Endothelial cell of umbilical vein (primary cell): ENCODE results near the gene MICAL3. TPM values are rescaled to one million over a fixed set of nuclear protein-coding genes. Genes with fewer than 3 reads are reported as not detected.

ENCODE experiments used
- BruUV-seq: library from RNA; stranded (reverse); fragments of 400-500 nt; replicated peaks from 2 replicates; lab custom pipeline; 2021; lab: Mats Ljungman, UMichigan
- CTCF ChIA-PET: fragments of 300-600, 350-600 bp; sonication (Branson Sonifier 250); formaldehyde crosslinking; loops from one replicate; lab custom pipeline; 2021; ENCODE audit warnings: antibody characterized with exemption, inconsistent platforms; lab: Charles Lee
- POLR2A ChIA-PET: fragments of 300-600, 350-600 bp; sonication (Branson Sonifier 250); formaldehyde crosslinking; loops from one replicate; lab custom pipeline; 2021; ENCODE audit warnings: antibody characterized with exemption, inconsistent platforms; lab: Charles Lee
- DNase-seq: peaks from one replicate; pipeline ENCODE4 v3.0.0-alpha.2; 2011; ENCODE audit warnings: low read depth, low spot score
- FAIRE-seq: peaks from 2 replicates; lab custom pipeline; 2011; peaks lifted over from hg19 to GRCh38; lab: Jason Lieb, UNC
- H2AFZ ChIP-seq: 2 replicates; pipeline ENCODE4 v1.6.0; 2012; ENCODE audit warnings: low read depth, low read length, control low read depth, inconsistent platforms
- H3K27ac ChIP-seq: 2 replicates; pipeline ENCODE4 v1.5.1; 2011; ENCODE audit warnings: low read depth, mild to moderate bottlenecking, control low read depth, low read length, moderate library complexity; ENCODE audit not compliant: insufficient read depth
- H3K27me3 ChIP-seq, 2 experiments: 2 replicates each; pipeline versions ENCODE4 v1.6.0 to v1.6.1; 2011; ENCODE audit warnings: low read length in 2 of 2, mixed read lengths in 1 of 2; ENCODE audit not compliant: control insufficient read depth in 2 of 2, insufficient read depth in 2 of 2
- H3K36me3 ChIP-seq, 2 experiments: 2 replicates in 1 of 2; 3 replicates in 1 of 2; pipeline ENCODE4 v1.5.1; 2011; ENCODE audit warnings: low read length in 2 of 2, mild to moderate bottlenecking in 1 of 2, moderate library complexity in 1 of 2; ENCODE audit not compliant: control insufficient read depth in 2 of 2, insufficient read depth in 2 of 2; ENCODE audit errors: extremely low read depth in 1 of 2
- H3K4me1 ChIP-seq: 3 replicates; pipeline ENCODE4 v1.5.1; 2011; ENCODE audit warnings: mild to moderate bottlenecking, low read length; ENCODE audit not compliant: control insufficient read depth, insufficient read depth; ENCODE audit errors: extremely low read depth
- H3K4me2 ChIP-seq: 2 replicates; pipeline ENCODE4 v1.6.1; 2011; ENCODE audit warnings: low read length, control low read depth, mixed read lengths; ENCODE audit not compliant: insufficient read depth
- H3K4me3 ChIP-seq, 3 experiments: fragments of 200-600 bp in 1 of 3; sonication (generic), shearing (Covaris generic) in 1 of 3; replicated peaks in 1 of 3; 2 replicates each; pipeline ENCODE4 v1.5.1; 2011 to 2016; ENCODE audit warnings: control low read depth in 3 of 3, low read length in 3 of 3, mild to moderate bottlenecking in 2 of 3, inconsistent platforms in 1 of 3, low read depth in 1 of 3, moderate library complexity in 1 of 3; ENCODE audit not compliant: insufficient read depth in 1 of 3
- H3K79me2 ChIP-seq: 2 replicates; pipeline ENCODE4 v1.6.0; 2012; ENCODE audit warnings: low read length, inconsistent platforms; ENCODE audit not compliant: control insufficient read depth, insufficient read depth
- H3K9ac ChIP-seq: replicated peaks from 2 replicates; pipeline ENCODE3; 2011; ENCODE audit warnings: low read length, control low read depth; ENCODE audit not compliant: insufficient read depth; ENCODE audit errors: extremely low read depth
- H3K9me1 ChIP-seq: replicated peaks from 3 replicates; pipeline ENCODE4 v1.6.0; 2011; ENCODE audit warnings: mild to moderate bottlenecking, low read length; ENCODE audit not compliant: control insufficient read depth, insufficient read depth; ENCODE audit errors: extremely low read depth
- H3K9me3 ChIP-seq: replicated peaks from 2 replicates; pipeline ENCODE4 v1.5.1; 2012; ENCODE audit warnings: low read length, inconsistent platforms; ENCODE audit not compliant: control insufficient read depth, insufficient read depth
- H4K20me1 ChIP-seq: replicated peaks from 2 replicates; pipeline ENCODE3; 2011; ENCODE audit warnings: mild to moderate bottlenecking, low read length; ENCODE audit not compliant: control insufficient read depth, insufficient read depth; ENCODE audit errors: extremely low read depth
- EZH2 ChIP-seq: IDR thresholded peaks from 2 replicates; pipeline ENCODE4 v1.6.1; 2012; ENCODE audit warnings: borderline replicate concordance, low read depth, mild to moderate bottlenecking, moderate library complexity, low read length, inconsistent platforms; ENCODE audit not compliant: severe bottlenecking
- FOS ChIP-seq: IDR thresholded peaks from 2 replicates; pipeline ENCODE4 v1.6.1; 2011; ENCODE audit warnings: mild to moderate bottlenecking, low read length, moderate library complexity, borderline replicate concordance; ENCODE audit not compliant: insufficient read depth
- GATA2 ChIP-seq: IDR thresholded peaks from 2 replicates; pipeline ENCODE4 v1.7.0; 2011; ENCODE audit warnings: low read depth, mild to moderate bottlenecking, moderate library complexity, mixed read lengths, low read length; ENCODE audit not compliant: insufficient read length, insufficient read depth
- JUN ChIP-seq: IDR thresholded peaks from 2 replicates; pipeline ENCODE4 v1.6.1; 2011; ENCODE audit warnings: borderline replicate concordance, low read depth; ENCODE audit not compliant: insufficient read length, insufficient read depth
- MYC ChIP-seq: IDR thresholded peaks from one replicate; pipeline ENCODE4 v1.6.1; 2011; ENCODE audit warnings: mild to moderate bottlenecking, low read depth, low read length
- POLR2A ChIP-seq: IDR thresholded peaks from 2 replicates; pipeline ENCODE4 v1.6.1; 2012; ENCODE audit warnings: low read depth, mild to moderate bottlenecking, control low read depth, low read length
- POLR2AphosphoS5 ChIP-seq: IDR thresholded peaks from 2 replicates; pipeline ENCODE4 v1.6.1; 2012; ENCODE audit warnings: low read depth, mild to moderate bottlenecking, control low read depth, low read length, moderate library complexity; ENCODE audit not compliant: insufficient read depth
- dilution Hi-C: fragments of 300-500 bp; cut with MboI; formaldehyde crosslinking; loops from one replicate; pipeline ENCODE4 v1.15.0; 2019; ENCODE audit warnings: low sequenced_read_pairs; ENCODE audit not compliant: extremely low pct_ligation_motif_present
- intact Hi-C: fragments of 100-400 bp; cut with micrococcal nuclease; formaldehyde crosslinking; loops from one replicate; pipeline ENCODE4 v1.10.0; 2022
- polyA plus RNA-seq, 4 experiments: library from polyadenylated mRNA; depleted of rRNA in 3 of 4; stranded (reverse) in 3 of 4; unstranded in 1 of 4; fragments of >200 nt; gene quantifications; 2 replicates each; pipeline versions ENCODE4 v1.2.1 to v1.2.3, GENCODE V29; 2011 to 2012; ENCODE audit warnings: missing spikeins in 1 of 4
- total RNA-seq: library from RNA; stranded (reverse); gene quantifications from 2 replicates; pipeline ENCODE4 v1.2.3, GENCODE V29; 2021
- TF ChIP-seq, protein P1 (sequence below), 2 donors: IDR thresholded peaks; 1 replicate in 1 of 2; 2 replicates in 1 of 2; pipeline ENCODE4 v1.5.1; 2011; ENCODE audit warnings: low read length in 2 of 2, mild to moderate bottlenecking in 2 of 2, moderate library complexity in 2 of 2, control low read depth in 1 of 2, inconsistent platforms in 1 of 2, low read depth in 1 of 2; ENCODE audit not compliant: insufficient read depth in 1 of 2; ENCODE audit errors: extremely low read depth in 1 of 2
- TF ChIP-seq, protein P2 (sequence below): IDR thresholded peaks from 2 replicates; pipeline ENCODE4 v1.6.1; 2011; ENCODE audit not compliant: insufficient read depth, insufficient read length

Gene MICAL3
- total and polyA plus RNA-seq, 2 donors (not counting 3 experiments of a cell fraction or from before 2014, with no cell fraction given) = 14.5 to 63.7 TPM

DNA sequence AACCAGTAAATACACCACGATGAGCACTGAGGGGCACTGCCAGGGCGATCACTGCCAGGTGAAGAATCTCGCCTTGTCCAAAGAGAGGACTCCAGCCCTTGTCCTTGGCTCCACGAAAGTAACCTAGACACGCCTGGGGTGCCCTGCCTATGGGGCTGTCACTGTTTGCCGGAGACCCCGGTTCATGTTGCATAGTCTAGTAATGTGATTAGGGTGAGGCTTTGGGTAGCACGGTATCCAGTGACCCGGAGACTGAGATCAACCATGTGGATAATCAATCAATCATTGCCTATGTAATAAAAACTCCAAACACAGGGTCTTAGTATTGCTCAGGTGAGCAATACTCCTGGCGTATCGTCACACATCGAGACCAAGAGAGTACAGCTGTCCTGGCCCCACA, 190.9 kb downstream of the MICAL3 start:
- H3K79me2 ChIP-seq = no peaks in the 10 kb centered on the region

More for the DNA sequence above, 190.9 kb downstream of the MICAL3 start:
- no peak for FAIRE-seq
- dilution Hi-C loops = no loop called here
- ChIA-PET CTCF (interaction anchor here (0.9 to 9.4 kb wide), 2 partner anchors 243 to 275 kb away, joined by 3 to 385 read pairs; partner anchors contain the start of gene PEX26), POLR2A (no interaction called here)
- no peaks in the 10 kb centered on the region for H3K9me1 ChIP-seq
- H3K9me3 ChIP-seq = no peaks in the 10 kb centered on the region
- no peaks in the 10 kb centered on the region for H3K27me3 ChIP-seq
- H4K20me1 ChIP-seq = no peaks in the 10 kb centered on the region
- no peak overlapping the region for H3K9ac ChIP-seq
- H3K4me2 ChIP-seq = no peak overlapping the region
- DNase-seq = no peak
- no peak overlapping the region for H2AFZ ChIP-seq
- peaks cover 0 to 5% of the 10 kb centered on the region in 2 experiments for H3K36me3 ChIP-seq
- intact Hi-C loops = loop anchor here (5.0 kb wide), 1 partner anchor 259 kb away; no protein-coding TSS in a partner anchor
- no peaks in the 10 kb centered on the region for H3K4me1 ChIP-seq
- H3K27ac ChIP-seq = no peak overlapping the region
- H3K4me3 ChIP-seq = no peak overlapping the region
- BruUV-seq = no TSS peak
- TF ChIP-seq, protein P1, sequence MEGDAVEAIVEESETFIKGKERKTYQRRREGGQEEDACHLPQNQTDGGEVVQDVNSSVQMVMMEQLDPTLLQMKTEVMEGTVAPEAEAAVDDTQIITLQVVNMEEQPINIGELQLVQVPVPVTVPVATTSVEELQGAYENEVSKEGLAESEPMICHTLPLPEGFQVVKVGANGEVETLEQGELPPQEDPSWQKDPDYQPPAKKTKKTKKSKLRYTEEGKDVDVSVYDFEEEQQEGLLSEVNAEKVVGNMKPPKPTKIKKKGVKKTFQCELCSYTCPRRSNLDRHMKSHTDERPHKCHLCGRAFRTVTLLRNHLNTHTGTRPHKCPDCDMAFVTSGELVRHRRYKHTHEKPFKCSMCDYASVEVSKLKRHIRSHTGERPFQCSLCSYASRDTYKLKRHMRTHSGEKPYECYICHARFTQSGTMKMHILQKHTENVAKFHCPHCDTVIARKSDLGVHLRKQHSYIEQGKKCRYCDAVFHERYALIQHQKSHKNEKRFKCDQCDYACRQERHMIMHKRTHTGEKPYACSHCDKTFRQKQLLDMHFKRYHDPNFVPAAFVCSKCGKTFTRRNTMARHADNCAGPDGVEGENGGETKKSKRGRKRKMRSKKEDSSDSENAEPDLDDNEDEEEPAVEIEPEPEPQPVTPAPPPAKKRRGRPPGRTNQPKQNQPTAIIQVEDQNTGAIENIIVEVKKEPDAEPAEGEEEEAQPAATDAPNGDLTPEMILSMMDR (IDR thresholded peaks at IDR 0.05; ENCODE audit: extremely low read depth in 1 of 2, insufficient read depth in 1 of 2, low read depth in 1 of 2, low read length in 2 of 2) = no peak
- TF ChIP-seq EZH2 (no peak), FOS (no peak), POLR2A (no peak), GATA2 (no peak), MYC (no peak), POLR2AphosphoS5 (no peak), JUN (no peak)
- TF ChIP-seq, protein P2, sequence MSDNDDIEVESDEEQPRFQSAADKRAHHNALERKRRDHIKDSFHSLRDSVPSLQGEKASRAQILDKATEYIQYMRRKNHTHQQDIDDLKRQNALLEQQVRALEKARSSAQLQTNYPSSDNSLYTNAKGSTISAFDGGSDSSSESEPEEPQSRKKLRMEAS = no peak
